Measurements from ENCODE around the gene EXOC4. TPM values are rescaled to one million over a fixed set of nuclear protein-coding genes. Genes with fewer than 3 reads are reported as not detected.

The EXOC4 gene
- total and polyA plus RNA-seq, 9 donors: 26.8 to 80.5 (median 70.7) TPM

GRCh38 chr7:133547981-133548380 lies 295.1 kb downstream of the EXOC4 start:
- no peaks in the 10 kb centered on the region for H3K9me3 ChIP-seq
- WGBS, 3 donors: 82 to 91% (median 83%) methylated on average over 4 of the region's 4 CpGs
- H3K27ac ChIP-seq: no peak overlapping the region

GRCh38 chr7:133549633-133550032 lies 296.8 kb downstream of the EXOC4 start:
- TF ChIP-seq POLR2A (IDR thresholded peaks at IDR 0.05) (no peak), CTCF (IDR thresholded peaks at IDR 0.05) (no peak), EP300 (IDR thresholded peaks at IDR 0.05) (no peak)
- 45 to 58% (median 46%) methylated on average over 1 of the region's 1 CpG for WGBS, 3 donors
- H3K9me3 ChIP-seq: no peaks in the 10 kb centered on the region
- H3K4me1 ChIP-seq (ENCODE audit: insufficient read depth): no peaks in the 10 kb centered on the region
- DNase-seq: no peak
- no peak overlapping the region for H3K27ac ChIP-seq
- H3K4me3 ChIP-seq: no peak overlapping the region
- intact Hi-C loops (cut with DNase I): no loop called here
- no peaks in the 10 kb centered on the region for H3K27me3 ChIP-seq
- H3K36me3 ChIP-seq: no peaks in the 10 kb centered on the region

More at GRCh38 chr7:133547981-133548380, 295.1 kb downstream of the EXOC4 start:
- DNase-seq: no peak
- H3K4me3 ChIP-seq: no peak overlapping the region
- TF ChIP-seq POLR2A (IDR thresholded peaks at IDR 0.05): no peak
- TF ChIP-seq CTCF (IDR thresholded peaks at IDR 0.05): no peak
- TF ChIP-seq EP300 (IDR thresholded peaks at IDR 0.05): no peak
- intact Hi-C loops (cut with DNase I): no loop called here
- H3K36me3 ChIP-seq: no peaks in the 10 kb centered on the region
- no peaks in the 10 kb centered on the region for H3K4me1 ChIP-seq (ENCODE audit: insufficient read depth)
- no peaks in the 10 kb centered on the region for H3K27me3 ChIP-seq

- DNase-seq: no peak
- Histone ChIP-seq H3K4me1 (ENCODE audit: insufficient read depth) (no peaks in the 10 kb centered on the region), H3K9me3 (no peaks in the 10 kb centered on the region), H3K27me3 (no peaks in the 10 kb centered on the region), H3K36me3 (no peaks in the 10 kb centered on the region), H3K27ac (no peak overlapping the region), H3K4me3 (no peak overlapping the region)
- no peak for TF ChIP-seq POLR2A (IDR thresholded peaks at IDR 0.05)
- TF ChIP-seq EP300 (IDR thresholded peaks at IDR 0.05): no peak
- no peak for TF ChIP-seq CTCF (IDR thresholded peaks at IDR 0.05)
- 89 to 92% (median 91%) methylated on average over 3 of the region's 3 CpGs for WGBS, 3 donors
- intact Hi-C loops (cut with DNase I): no loop called here
These were observed 297.3 kb downstream of the EXOC4 start for GRCh38 chr7:133550145-133550544.

GRCh38 chr7:133550811-133551210 lies 297.9 kb downstream of the EXOC4 start:
- no peaks in the 10 kb centered on the region for H3K36me3 ChIP-seq
- no peak for DNase-seq
- no peaks in the 10 kb centered on the region for H3K27me3 ChIP-seq
- intact Hi-C loops (cut with DNase I): no loop called here
- no peak overlapping the region for H3K27ac ChIP-seq
- 91 to 94% (median 94%) methylated on average over 4 of the region's 4 CpGs for WGBS, 3 donors
- H3K4me3 ChIP-seq: no peak overlapping the region
- no peak for TF ChIP-seq POLR2A (IDR thresholded peaks at IDR 0.05)
- no peak for TF ChIP-seq EP300 (IDR thresholded peaks at IDR 0.05)
- no peak for TF ChIP-seq CTCF (IDR thresholded peaks at IDR 0.05)
- H3K4me1 ChIP-seq (ENCODE audit: insufficient read depth): no peaks in the 10 kb centered on the region
- no peaks in the 10 kb centered on the region for H3K9me3 ChIP-seq

Measured in ovary (tissue), 9 donors.